DND-41 (cell line): ENCODE results near the gene FARP2.

Experiments
- CTCF ChIP-seq: IDR thresholded peaks from 2 replicates; pipeline ENCODE4 v1.5.1; 2012; ENCODE audit warnings: borderline replicate concordance, low read length, moderate library complexity, mild to moderate bottlenecking; ENCODE audit not compliant: poor library complexity, severe bottlenecking; ENCODE audit errors: extremely low read depth
- EZH2 ChIP-seq: IDR thresholded peaks from 3 replicates; pipeline ENCODE4 v1.6.1; 2012; ENCODE audit warnings: borderline replicate concordance, low read depth, mild to moderate bottlenecking, moderate library complexity, low read length, inconsistent platforms; ENCODE audit not compliant: severe bottlenecking

GRCh38 chr2:241325257-241325656 is 30.8 kb upstream of the FARP2 start:
- no peak for TF ChIP-seq CTCF
- TF ChIP-seq EZH2 = no peak
